Endothelial cell of umbilical vein (primary cell): Measurements from ENCODE around the gene GPN3.

Experiments used
- EZH2 ChIP-seq: IDR thresholded peaks from 2 replicates; pipeline ENCODE4 v1.6.1; 2012; ENCODE audit warnings: borderline replicate concordance, low read depth, mild to moderate bottlenecking, moderate library complexity, low read length, inconsistent platforms; ENCODE audit not compliant: severe bottlenecking
- GATA2 ChIP-seq: IDR thresholded peaks from 2 replicates; pipeline ENCODE4 v1.7.0; 2011; ENCODE audit warnings: low read depth, mild to moderate bottlenecking, moderate library complexity, mixed read lengths, low read length; ENCODE audit not compliant: insufficient read length, insufficient read depth
- JUN ChIP-seq: IDR thresholded peaks from 2 replicates; pipeline ENCODE4 v1.6.1; 2011; ENCODE audit warnings: borderline replicate concordance, low read depth; ENCODE audit not compliant: insufficient read length, insufficient read depth
- POLR2A ChIP-seq: IDR thresholded peaks from 2 replicates; pipeline ENCODE4 v1.6.1; 2012; ENCODE audit warnings: low read depth, mild to moderate bottlenecking, control low read depth, low read length
- POLR2AphosphoS5 ChIP-seq: IDR thresholded peaks from 2 replicates; pipeline ENCODE4 v1.6.1; 2012; ENCODE audit warnings: low read depth, mild to moderate bottlenecking, control low read depth, low read length, moderate library complexity; ENCODE audit not compliant: insufficient read depth
- TF ChIP-seq, protein P1 (sequence below), 2 donors: IDR thresholded peaks; 1 replicate in 1 of 2; 2 replicates in 1 of 2; pipeline ENCODE4 v1.5.1; 2011; ENCODE audit warnings: low read length in 2 of 2, mild to moderate bottlenecking in 2 of 2, moderate library complexity in 2 of 2, control low read depth in 1 of 2, inconsistent platforms in 1 of 2, low read depth in 1 of 2; ENCODE audit not compliant: insufficient read depth in 1 of 2; ENCODE audit errors: extremely low read depth in 1 of 2
- TF ChIP-seq, protein P2 (sequence below): IDR thresholded peaks from 2 replicates; pipeline ENCODE4 v1.6.1; 2011; ENCODE audit not compliant: insufficient read depth, insufficient read length

DNA sequence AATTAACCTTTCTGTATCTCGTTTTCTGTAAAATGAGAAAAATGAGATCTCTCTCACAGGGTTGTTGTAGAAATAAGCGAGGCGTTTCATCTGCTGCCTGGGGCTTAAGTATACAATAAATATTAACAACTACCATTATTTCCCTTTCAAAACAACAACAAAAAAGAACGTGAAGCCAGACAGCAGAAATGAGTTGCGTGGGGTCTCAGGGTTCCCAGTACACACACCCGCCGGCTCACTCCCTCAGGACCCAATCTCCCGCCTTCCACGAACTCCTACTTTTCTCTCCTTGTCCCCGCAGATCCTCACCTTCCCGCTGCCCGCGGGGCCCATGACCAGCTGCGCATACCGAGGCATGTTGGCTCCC is 227 bp downstream of the GPN3 start:
- TF ChIP-seq POLR2AphosphoS5 = no peak
- TF ChIP-seq EZH2 = no peak
- TF ChIP-seq, protein P1, sequence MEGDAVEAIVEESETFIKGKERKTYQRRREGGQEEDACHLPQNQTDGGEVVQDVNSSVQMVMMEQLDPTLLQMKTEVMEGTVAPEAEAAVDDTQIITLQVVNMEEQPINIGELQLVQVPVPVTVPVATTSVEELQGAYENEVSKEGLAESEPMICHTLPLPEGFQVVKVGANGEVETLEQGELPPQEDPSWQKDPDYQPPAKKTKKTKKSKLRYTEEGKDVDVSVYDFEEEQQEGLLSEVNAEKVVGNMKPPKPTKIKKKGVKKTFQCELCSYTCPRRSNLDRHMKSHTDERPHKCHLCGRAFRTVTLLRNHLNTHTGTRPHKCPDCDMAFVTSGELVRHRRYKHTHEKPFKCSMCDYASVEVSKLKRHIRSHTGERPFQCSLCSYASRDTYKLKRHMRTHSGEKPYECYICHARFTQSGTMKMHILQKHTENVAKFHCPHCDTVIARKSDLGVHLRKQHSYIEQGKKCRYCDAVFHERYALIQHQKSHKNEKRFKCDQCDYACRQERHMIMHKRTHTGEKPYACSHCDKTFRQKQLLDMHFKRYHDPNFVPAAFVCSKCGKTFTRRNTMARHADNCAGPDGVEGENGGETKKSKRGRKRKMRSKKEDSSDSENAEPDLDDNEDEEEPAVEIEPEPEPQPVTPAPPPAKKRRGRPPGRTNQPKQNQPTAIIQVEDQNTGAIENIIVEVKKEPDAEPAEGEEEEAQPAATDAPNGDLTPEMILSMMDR (IDR thresholded peaks at IDR 0.05; ENCODE audit: extremely low read depth in 1 of 2, insufficient read depth in 1 of 2, low read depth in 1 of 2, low read length in 2 of 2) = no peak
- no peak for TF ChIP-seq GATA2
- no peak for TF ChIP-seq POLR2A
- TF ChIP-seq, protein P2, sequence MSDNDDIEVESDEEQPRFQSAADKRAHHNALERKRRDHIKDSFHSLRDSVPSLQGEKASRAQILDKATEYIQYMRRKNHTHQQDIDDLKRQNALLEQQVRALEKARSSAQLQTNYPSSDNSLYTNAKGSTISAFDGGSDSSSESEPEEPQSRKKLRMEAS = no peak
- no peak for TF ChIP-seq JUN
